Islet of Langerhans (tissue), 1 donor: ENCODE results near the gene DCX.

Experiments used
- FAIRE-seq: peaks from one replicate; lab custom pipeline; 2011; peaks lifted over from hg19 to GRCh38; lab: Jason Lieb, UNC

The DCX gene

DNA sequence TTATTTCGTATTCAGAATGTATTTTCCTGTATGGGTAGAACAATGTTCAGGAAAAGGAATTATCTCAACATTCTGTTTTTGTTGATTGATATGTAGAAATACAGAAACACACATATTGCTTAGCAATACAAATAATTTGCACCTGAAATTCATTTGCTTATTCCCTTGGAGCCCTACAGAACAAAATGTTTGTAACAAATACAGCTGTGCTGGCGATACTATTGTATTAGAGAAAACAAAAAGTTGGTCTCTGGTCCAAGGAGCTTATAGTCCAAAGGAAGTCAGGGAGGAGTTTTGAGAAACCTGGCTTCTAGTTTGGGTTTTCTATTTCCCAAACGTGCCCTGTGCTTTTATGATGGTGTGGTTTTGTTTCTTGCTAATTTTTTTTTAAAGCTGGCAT is 104.0 kb downstream of the DCX start:
- no peak for FAIRE-seq

DNA sequence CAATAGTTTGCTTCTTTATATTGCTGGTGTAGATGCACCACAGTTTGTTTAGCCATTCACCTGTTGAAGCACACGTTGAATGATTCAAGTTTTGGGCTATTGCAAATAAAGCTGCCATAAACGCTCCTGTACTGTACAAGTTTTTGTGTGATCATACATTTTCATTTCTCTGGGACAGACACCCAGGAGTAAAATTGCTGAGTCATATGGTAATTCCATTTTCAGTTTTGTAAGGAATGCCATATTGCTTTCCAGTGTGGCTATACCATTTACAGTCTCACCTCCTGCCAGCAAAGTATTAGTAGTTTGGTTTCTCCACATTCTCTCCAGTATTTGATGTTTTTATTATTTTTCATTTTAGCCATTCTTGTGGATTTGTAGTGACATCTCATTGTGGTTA is 109.7 kb downstream of the DCX start:
- no peak for FAIRE-seq

DNA sequence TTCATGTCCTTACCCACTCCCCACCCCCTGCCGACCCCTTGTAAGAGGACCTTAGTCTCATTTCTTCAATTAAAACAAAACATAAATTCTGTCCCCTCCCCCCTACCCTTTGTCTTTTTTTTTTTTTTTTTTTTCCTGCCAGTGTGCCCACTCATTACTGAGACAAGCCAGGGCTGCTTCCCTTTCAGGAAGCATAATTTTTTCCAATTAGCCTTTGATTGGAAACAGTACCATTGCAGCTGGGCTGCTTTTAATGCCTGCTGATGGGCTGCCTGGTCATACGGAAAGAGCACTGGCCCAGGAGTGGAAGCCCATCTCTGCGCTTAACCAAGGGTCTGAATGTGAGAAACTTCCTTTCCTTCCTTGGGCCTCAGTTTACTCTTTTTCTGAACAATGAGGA is 123.2 kb downstream of the DCX start:
- FAIRE-seq: no peak

- FAIRE-seq: no peak
Measured at GRCh38 chrX:111284631-111285293, 127.2 kb downstream of the DCX start.

DNA sequence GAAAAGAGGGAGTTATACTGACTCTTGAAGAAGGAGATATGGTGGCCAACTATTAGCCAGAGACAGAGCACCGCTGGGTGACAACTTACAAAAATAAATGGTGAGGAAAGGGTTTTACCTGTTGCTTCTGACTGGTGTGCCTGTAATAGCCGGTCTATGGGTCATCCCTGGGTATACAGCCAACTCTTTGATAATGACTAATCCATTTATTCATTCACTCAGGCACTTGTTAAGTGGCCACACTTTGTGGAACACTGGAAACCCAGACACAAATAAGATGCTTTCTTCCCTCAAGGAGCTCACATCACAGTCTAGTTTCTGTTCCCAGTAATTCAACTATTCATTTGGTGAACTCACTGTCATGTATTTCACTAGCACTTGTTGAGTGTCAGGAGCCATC is 128.5 kb downstream of the DCX start:
- no peak for FAIRE-seq

- FAIRE-seq: no peak
Measured at GRCh38 chrX:111282991-111283390, 129.0 kb downstream of the DCX start.

DNA sequence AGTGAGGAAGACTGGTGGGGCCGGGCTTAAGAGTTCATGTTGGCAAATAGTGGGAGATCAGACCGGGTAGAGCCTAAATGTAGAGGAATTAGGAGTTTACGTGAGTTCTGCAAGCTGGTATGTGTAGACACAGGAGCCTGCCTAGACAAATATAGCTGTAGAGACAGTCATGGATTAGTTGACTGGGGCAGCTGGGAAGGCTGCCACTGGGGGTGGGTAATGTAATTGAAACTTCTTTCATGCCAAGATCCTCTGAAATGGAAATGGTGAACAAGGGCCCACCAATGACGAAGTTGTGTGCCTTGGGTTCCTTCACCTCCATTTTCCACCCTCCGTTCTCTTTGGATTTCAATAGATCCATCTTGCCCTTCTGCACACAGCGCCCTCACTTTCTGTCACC is 129.9 kb downstream of the DCX start:
- no peak for FAIRE-seq

- no peak for FAIRE-seq
Measured at GRCh38 chrX:111270339-111270738, 141.7 kb downstream of the DCX start, which contains the start of gene CAPN6. CAPN6 (minus strand) TSS chrX:111270483; CDS start chrX:111263936, 6,547 bp downstream.

GRCh38 chrX:111268506-111268905 is 143.5 kb downstream of the DCX start:
- no peak for FAIRE-seq

DNA sequence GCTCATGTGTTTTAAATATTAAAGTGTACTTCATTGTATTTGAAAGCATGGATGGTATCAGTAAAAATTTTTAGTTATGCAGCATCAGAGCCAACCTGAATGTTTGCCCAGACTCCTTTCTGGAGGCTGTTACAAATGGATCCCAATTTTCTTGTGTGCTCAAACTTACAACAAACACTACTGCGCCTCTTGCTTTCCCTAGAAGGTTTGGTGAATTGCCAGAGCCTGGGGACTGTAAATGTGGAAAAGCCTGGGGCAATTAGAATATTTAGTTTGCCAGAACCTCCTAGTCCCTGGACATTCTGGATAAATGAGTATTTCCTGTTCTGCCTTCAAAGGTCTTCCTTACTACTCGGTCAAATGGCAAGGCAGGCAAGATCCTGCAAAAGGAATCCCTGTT is 146.5 kb downstream of the DCX start:
- no peak for FAIRE-seq

DNA sequence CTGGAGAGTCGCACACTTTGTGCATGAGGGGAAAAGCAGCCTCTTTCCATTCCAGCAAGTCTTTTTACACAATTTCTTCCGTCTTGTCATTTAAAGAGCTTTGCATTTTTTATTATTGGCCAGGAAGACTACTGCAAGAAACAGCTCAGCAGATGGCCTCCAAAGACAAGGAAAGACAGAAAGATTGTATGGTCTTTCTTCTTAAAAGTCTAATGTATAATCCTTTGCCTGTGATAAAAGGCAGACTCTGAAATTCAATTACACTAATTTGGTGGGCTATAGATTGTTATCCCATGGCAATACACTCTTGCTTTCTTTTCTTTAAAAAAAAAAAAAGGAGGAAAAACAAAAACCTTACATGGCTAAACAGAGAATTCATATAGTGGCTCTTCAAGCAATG is 147.6 kb downstream of the DCX start:
- FAIRE-seq: no peak

- peak; percentile 24 for FAIRE-seq
Measured at GRCh38 chrX:111262086-111262485, 149.9 kb downstream of the DCX start.

- no peak for FAIRE-seq
Measured at GRCh38 chrX:111260451-111260850, 151.5 kb downstream of the DCX start.

DNA sequence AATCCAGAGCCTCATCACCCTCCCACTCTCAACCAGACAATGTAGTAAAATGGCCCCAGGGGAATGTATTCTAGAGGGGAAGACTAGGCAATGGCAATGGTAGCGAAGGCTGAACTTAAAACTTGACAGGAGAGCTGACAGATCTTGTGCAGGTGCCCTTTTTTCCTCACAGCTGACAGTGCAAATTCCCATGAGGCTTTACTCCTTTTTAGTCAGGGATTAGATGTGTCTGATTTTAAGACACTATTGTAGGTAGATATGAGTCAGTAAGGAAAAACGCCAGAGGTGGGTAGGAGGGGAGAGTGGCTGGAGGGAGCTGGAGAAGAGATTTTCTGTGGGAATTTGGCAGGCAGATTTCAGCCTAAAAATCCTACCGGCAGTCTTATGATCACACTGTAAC is 152.4 kb downstream of the DCX start:
- no peak for FAIRE-seq

DNA sequence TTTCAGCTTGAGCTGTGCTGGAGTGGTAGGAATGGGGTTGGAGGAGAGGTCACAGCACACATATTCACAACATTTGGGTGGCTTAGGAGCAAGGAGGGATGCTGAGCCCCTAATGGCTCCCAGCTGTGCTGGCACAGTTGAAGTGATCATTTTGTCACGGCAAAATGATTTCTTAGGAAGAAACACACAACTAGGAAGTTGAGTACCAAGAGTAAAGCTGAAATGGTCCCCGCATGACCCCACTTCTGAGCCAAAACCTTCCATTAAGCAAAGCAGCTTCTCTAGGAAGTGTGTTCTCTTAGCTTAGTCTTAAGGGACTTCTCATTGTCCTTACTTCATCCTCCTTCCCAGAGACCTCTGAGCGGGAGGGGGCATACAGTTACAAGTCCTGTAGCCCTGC is 154.3 kb downstream of the DCX start:
- no peak for FAIRE-seq

- FAIRE-seq: no peak
Measured at GRCh38 chrX:111254896-111255693, 156.9 kb downstream of the DCX start.

DNA sequence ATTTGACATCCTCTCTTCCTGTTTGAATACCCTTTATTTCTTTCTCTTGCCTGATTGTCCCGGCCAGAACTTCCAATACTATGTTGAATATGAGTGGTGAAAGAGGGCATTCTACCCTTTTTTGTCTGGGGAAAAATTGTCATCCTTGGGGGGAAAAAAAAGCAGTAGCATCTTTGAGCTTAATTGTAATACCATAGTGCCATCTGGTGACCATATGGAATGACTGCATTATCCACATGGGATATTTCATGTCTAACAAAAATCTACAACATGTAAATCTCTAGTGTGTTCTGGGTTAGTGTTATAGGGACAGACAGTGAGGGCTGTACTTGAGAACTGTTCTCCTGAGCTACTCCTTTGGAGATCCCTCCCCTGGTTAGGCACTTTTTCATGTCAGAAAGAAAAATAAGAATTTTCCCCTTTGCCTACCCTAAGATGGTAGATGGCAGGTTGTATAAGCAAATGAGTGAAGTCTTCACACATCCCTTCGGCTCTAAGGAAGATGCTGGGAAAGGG is 167.7 kb downstream of the DCX start:
- peak; percentile 99 for FAIRE-seq
